Stimulated activated CD8-positive, alpha-beta memory T cell treated with anti-CD3 and anti-CD28 coated beads, Interleukin-7, amount 100 ng/mL, for 1 hour (primary cell): ENCODE results near the gene FXYD2.
A peak's percentile ranks its signal among the peaks of the same experiment; 100 is the strongest.
"Not testable (repeated sequence)": the region's sequence is repeated elsewhere in the genome, so short reads cannot be mapped to it uniquely, and the experiment has no call there.

ENCODE experiments used
- DNase-seq, 2 donors: peaks; one replicate each; pipeline ENCODE4 v3.0.0-alpha.2; 2020; ENCODE audit warnings: low read depth in 2 of 2

Gene FXYD2

DNA sequence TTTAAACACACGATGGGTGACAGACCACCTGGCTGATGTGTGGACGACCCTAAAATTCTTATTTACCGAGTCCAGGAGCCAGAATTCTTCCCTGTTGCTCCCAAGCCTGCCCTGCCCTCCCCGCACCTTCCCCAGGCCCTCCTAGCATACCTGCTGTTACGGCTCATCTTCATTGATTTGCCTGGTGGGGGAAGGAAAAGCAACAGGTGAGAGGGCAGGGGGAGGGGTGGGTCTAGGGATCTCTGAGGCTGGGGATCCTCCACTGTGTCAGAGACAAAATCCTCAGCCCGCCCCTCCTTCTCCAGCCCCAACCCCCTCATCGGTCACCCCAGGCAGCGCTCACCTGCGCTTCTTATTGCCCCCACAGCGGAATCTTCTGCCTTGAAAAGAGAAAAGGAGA, 4.0 kb downstream of the FXYD2 start:
- DNase-seq, result no peak

DNA sequence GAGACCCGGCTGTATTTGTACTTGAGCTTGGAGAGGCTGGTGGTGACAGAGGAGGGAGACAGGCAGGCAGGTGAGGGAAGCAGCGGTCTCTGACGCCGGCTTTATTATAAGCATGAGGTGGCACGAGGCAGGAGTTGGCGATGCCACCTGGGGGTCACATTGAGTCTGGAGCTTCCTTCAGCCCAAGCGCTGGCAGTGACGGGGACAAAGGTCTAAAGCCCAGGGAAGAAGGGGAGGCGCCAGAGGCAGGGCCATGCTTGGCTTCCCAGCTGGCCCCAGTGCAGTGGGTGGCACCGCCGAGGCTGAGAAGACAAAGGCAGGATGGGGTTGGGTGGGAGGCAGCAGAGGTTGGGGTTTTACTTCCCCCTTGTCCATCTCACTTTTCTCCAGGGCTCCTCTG, 4.5 kb downstream of the FXYD2 start:
- DNase-seq, result no peak

DNA sequence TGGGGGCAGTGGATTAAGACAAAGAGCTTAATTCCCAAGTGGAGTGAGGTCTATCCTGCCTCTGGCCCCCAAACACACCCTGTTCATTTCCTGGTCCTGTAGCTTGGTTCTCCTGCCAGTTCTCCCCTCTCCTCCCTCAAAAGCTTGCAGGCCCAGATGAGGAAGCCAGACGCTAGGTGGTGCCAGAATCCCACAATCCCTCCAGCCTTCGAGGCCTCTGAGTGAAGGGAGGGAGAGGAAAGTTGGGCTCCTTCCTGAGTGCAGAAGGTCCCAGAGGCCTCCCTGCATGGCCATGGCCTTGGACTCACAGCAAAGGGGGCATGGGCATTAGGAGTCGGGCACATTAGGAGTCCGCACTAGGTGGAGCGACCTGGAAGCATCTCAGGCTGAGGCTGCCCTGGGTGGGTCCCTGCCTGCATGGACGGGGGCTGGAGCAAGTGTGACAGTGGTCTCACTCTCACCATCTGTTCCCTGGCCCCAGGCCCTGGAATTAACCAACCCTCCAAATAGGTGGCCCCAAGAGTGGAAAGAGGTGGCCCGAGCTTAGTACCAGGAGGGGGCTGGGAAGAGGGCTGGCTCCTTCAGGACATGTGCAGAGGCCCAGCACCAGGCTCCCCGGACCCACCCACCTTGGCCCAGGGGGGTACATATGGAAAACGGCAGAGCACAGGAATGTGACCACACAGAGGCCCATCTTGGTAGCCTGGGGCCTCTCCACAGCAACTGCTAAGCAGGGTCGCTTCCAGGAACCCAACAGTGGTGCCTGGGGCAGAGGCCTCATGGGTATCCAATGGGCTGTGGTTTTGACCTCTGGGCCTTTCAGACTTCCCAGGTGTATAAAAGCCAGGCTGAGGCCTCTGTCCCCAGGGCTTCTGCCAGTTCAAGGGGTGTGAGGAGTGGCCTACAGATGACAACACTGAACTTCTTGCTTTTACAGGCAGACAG, 5.2 kb downstream of the FXYD2 start:
- DNase-seq, result no peak

DNA sequence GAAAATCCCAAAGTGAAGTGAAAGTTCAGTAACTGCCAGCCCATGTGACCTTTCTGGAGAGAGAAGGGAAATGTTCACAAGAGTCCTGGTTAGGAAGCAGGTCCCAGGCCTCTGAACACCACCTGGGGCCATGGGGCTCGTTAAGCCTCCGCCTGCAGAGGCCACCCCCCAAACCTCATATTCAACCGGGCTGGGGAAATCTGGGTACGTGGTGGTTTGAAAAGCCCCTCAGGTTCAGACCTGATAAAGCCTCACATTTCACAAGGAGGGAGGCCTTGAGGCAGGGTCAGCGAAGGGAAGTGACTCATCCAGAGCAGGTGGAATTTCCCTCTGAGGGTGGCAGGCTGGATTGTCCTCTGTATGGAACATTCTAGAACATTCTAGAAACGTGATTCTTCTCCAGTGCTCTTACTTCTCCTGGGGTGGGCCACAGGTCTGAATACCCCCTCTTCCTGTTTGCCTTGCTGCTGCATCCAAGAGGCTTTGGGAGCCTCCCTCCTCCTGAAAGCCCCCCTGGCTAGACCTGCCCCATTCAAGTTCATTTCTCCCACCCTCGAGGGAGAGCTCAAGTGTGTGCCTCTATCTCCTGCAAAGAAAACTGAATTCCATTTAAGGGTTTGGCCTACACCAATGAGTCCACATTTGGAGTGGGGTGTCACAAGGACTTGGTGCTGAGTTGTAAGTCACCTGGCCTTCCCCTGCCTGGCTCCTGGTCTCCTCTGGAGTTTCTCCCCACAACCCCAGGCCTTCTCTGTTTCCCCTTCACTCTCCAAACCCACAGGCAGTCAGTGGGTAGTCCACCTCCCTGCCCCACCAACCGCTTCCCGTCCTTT, 6.3 kb downstream of the FXYD2 start:
- no peak for DNase-seq

DNA sequence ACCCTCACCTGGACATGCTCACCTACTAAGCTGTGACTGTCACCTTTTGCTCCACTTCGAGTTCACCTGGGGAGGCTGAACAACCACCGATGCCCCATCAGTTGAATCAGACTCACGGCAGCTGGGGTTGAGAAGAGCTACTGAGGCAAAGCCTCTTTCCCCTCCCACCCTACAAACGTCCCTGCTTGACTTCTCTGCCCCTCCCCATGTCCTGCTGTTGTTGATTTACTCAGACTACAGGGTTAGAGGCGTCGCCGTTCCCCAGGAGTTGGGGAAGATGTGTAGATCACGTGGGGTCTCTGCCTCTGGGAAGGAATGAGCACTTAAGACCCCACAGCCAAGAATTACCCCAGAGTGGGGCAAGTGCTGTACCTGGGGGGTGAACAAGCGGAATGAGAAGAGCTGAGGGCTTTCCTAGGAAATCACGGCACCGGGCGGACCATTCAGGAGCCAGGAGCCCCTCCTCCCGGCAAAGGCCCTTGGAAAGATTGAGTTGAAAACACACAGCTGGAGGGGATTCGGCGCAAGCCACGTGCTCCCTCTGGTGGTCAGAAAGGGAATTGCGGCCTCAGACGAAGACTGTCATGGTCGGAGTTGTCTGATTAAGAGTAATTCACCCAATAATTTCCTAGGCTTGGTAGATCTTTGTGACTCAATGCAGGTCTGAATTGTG, 7.0 kb downstream of the FXYD2 start:
- peak; percentile 74 to 83 for DNase-seq

DNA sequence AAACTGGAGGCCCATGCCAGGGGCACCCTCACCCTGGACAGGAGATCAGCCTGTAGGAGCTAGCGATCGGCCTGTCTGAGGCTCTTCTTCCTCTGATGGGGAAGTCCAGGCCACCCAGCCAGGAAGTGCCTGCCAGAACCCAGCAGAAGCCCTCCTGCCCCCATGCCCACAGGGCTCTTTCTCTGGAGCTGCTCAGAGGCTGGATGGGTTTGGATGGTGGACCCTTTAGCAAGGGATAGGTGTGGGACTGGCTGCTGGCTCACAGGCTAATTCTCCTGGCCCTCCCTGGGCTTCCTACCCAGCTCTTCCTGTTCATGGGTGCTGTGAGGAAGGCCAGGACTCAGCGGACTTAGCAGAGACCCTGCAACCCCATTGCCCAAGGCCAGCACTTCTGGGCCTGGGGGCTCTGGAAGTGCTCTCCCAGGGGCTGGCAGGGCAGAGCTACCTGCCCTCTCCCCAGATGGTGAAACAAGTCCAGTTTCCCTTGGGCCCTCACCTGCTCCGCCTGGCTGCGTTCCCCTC, 7.6 kb downstream of the FXYD2 start:
- DNase-seq, result no peak

DNA sequence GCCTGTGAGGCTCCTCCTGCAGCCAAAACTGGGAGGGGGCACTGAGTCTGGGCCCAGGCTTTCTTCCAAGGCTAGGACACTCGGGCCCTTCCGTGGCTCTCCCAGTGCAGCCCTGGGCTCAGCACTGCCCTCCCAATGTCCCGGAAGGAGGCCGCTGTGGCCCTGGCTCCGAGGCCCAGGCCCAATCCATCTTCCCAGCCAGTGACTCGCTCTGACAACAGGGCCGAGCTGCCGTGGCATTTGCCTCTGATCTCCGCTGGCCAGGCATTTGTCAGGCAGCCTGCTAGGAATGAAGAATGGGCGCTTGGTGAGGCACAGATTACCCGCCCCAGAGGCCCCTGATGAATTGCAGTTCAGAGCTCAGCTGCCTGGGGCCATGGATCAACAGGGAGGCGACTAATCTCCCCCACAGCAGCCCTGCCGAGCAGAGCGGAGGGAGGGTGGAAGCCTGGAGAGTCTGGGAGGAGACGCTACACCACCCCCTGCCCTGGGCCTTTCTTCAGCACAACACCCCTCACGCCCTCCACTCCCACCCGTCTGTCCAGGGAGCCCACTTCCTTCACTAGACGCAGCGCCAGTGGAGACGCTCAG, 8.3 kb downstream of the FXYD2 start:
- no peak for DNase-seq

DNA sequence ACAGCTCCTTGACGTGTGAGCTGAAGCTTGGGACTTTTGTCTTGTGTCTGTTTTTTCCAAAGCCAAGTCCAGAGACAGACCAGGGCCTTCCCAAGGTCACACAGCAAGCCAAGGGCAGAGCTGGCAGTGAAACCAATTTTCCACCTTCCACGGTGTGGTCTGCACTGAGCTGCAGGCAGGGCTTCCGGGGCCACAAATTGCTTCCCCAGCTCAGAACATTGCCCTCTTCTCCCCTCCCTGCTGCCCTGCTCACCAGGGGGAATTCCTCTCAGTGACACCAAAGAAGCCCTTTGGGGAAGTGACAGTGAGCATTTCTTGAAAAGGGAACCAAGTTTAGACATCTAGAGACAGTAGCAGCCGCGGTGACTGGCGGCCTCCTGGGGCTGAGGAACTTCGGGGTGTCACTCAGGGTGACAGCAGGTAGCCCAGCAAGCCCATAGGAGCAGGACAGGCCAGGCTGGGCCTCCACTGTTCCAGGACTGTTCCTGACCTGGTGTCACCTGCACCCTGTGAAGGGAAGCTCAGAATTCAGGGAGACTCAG, 9.2 kb downstream of the FXYD2 start:
- peak; percentile 29 to 44 for DNase-seq

DNA sequence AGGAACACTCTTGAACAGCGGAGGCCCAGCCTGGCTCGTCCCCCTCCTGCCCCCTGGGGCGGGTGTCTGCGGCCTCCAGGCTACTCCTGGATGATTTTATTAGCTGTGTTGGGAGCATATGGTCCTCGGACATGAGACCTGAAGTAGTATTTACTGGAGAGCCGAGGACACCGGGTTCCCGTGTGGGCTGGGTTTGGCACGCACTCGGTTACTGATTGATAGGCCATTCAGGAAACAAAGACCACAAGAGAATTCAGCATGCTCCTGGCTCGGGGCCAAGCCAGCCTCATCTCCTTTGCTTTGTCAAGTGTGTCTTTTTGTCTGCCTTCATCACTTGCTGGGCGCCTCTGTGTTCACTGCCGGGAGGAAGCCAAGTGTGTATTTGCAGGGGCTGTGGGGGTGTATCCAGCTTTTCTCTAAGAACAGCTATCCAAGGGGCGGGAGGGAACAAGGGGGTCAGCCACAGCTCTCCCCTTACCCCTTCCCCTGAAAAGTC, 9.7 kb downstream of the FXYD2 start:
- peak; percentile 57 to 71 for DNase-seq

DNA sequence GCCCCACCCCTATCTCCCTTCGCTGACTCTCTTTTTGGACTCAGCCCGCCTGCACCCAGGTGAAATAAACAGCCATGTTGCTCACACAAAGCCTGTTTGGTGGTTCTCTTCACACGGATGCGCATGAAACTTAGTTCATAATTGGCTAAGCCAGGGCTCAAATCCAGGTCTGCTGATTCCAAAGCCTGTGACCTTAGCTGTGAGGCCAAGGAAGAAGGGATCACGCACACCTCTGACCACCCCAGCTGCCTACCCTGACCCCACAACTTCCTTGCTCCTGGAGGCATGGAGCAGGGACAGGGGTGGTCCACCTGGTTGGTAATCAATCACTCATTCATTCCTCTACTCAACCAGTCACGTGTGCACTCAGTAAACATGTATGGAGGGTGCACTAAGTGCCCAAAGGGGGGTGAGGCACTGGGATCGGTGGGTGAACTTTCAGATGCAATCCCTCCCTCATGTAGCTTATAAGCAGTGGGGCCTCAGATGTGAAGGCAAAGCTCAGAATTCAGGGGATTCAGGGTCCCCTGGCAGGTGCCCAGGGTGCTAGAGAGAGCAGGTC, 10.3 kb downstream of the FXYD2 start:
- no peak for DNase-seq

DNA sequence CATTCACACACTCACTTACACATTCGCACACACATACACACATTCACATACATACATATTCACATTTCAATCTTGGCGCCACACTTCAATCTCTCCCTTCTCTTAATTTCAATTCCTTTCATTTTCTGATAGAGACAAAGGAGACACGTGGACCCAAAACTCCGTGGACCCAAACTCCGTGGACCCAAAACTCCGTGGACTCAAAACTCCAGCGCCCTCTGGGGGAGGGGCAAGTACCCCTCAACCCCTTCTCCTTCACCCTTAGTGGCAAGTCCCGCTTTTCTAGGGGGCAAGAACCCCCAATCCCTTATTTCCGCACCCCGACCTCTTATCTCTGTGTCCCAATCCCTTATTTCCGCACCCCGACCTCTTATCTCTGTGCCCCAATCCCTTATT, 14.5 kb downstream of the FXYD2 start:
- not testable (repeated sequence) for DNase-seq

DNA sequence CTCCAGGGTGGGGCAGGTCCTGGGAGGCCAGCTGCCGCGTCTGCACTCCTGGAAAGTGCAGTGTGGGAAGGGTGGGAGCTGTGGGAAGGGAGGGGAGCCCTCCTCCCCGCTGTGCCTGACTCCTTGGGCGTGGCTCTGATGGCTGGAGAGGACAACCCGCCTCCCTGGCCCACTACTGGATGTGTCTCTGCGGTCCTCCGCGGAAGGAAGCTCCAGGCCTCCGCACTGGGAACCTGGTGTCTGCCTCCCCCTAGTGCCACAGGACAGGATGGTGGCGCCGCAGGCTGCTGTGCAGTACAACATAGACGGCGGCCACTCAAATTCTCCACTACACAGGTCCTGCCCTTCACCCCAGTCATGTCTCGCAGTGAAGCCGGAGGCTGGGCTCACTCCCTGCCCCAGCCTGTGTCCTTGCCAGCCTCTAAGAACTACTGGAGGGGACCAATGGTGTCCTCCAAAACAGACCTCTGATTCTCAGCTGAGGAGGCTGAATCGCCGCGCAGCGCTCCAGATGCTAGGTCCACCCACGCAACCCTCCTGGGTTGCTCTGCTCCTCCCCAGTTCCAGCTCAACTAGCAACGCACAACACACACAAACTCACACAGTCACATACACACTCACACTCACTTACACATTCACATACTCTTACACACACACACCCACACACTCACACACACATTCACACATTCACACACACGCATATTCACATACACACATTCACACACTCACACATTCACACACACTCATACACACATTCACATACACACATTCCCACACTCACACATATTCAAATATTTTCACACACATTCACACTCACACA, 15.1 kb downstream of the FXYD2 start:
- no peak for DNase-seq

DNA sequence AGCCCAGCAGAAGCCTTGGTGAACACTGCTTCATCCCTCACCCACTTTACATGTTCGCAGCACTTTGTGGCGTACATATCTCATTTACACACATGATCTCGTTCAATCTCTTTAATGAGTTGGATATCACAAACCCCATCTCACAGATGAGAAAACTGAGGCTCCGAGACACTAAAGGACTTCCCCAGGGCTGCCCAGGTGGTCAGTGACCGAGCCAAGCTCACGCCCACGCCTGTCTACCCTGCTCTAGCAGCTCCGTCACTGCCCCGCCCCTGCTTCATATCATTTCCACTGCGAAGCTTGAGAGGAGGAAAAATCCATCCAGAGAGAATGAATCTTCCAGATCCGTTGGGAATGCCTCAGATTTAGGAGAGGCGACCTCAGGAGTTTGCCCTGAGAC, 15.8 kb downstream of the FXYD2 start:
- DNase-seq, result no peak

DNA sequence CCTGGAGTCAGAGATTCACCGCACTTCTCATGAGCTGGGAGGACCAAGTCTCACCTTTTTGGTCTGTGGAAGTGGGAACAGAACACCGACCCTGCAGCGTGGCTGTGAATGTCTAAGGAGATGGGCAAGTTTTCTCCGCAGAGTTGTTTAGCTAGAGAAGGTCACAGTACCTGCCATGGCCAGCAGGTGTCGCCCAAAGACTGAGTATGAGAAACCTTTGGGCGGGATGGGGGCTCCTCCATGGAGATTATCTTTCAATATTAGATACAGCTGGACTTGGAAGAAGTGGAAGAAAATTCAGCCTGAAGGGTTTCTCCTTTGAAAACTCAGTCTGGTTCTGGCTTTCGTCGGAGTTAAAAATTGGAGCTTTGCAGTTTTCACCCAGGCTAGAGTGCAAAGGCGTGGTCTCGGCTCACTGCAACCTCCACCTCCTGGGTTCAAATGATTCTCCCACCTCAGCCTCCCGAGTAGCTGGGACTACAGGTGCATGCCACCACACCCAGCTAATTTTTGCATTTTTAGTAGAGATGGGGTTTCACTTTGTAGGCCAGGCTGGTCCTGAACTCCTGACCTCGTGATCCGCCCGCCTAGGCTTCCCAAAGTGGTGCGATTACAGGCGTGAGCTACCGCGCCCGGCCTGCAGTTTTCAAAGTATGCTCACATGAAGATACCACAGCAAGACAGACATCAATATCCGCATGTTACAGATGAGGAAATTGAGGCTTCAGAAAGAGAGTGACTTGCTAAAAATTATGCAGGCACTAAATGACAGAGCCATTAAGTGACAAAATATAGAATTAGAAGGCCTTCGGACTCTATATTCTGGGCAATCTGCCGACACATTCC, 16.8 kb downstream of the FXYD2 start:
- peak; percentile 43 to 78 for DNase-seq

DNA sequence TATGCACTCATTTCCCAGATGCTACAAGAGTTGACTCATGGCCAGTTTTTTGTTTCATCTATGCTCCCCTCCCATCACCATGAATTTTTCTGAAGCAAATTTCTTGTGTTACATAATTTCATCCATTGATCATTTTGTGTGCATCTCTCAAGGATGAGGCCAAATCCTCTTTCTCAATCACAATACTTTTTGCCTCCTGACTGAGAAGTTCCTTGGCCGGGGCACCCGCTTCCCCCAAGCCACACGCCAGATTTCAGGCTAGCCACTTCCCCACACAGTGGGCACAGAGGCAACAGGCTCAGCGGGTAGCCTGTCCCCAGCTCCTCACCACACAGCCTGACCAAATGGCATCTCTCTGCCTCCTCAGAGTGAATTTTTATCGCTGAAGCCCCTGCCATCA, 17.7 kb downstream of the FXYD2 start:
- DNase-seq, result no peak

DNA sequence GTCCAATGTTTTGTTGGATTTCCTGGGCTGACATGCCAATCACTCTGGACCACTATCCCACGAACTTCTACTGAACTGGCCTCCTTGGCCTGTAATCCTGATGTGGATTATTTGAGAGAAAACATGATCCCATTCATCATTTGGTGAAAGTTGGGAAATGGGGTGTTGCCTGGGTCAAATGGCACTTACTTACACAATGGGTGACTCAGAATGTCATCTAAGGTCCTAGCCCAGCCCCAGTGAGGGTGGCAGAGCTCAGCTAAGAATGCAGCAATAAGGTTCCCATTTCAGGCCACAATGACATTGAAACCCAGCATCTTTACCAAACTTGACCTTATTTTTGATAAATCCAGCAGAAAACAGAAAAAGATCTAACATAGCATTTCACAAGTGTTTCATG, 19.5 kb downstream of the FXYD2 start:
- no peak for DNase-seq

DNA sequence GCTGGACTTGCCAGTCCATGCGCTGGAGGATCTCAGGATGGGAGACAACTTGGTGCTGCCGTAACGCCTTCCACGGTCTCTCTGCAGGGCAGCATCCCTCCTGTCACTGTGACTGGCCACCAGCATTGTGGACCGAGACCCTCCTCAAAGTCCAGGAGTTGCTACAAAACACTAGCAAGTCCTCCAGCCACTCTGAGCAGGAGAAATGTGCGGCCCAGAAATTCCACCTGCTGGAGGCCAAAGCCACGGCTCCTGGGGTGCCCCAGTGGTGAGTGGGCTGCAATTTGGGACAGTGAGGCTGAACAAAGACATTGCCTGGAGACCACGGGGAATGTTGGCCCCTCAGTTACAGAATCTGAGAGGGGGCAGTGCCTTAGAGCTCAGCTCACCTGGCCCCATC, 20.6 kb downstream of the FXYD2 start:
- no peak for DNase-seq

DNA sequence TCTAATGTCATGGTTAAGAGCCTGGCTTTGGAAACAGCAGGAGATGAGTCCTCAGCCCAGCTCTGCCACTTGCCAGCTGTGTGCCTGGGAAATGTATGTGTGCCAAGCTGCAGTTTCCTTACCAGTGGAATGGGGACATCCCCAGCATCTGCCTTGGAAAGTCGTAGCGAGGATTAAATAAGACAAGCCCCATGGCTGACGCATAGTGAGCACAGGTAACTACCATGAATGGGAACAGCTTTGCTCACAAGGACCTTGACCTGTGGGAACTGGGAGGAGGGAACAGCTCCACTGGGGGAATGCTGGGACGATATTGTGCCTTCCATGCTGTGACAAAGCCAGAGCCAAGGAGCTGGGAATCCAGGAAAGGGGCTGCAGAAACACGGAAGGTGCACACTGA, 24.9 kb downstream of the FXYD2 start:
- DNase-seq, result no peak
